Measurements from ENCODE around the gene PPP1R12B.

The PPP1R12B gene

DNA sequence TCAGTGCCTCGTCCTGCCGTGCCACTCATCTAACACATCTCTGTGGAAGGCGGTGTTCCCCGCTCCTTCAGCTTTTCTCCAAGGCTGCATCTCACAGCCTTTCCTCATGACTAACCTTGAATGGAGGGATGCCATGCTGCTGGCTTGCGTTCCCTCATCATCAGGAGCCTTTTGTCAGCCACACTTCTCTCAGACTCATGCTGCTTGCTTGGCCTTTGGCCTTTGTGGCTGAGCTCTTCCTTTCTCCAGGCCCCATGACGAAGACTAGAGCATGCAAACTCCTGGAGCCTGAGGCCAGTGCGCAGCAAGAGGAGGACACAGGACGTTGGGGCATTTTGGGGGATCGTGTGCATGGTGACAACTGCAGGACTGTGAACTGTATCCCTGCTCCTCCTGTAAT is 291.0 kb downstream of the PPP1R12B start:
- DNase-seq: no peak

DNA sequence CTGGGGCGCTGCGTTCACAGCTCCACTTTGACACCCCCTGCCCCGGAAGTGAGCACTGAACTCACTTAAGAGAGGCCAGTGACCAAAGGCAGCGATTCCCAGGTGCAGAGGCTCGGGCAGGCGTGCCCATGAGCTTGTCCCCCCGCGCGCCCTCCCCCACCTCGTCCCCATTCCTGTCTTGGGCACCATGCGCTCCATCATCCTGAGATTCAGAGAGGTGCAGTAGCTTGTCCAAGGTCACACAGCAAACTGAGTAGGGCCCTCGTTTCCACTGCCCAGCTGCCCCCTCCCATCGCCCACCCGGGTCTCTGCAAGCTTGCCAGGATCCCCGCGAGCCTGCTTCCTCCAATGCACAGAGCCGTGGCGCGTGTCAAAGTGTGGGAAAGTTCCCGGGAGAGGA is 293.7 kb downstream of the PPP1R12B start:
- DNase-seq: no peak
